NB4 (cell line): ENCODE results near the gene MTR.

ENCODE experiments used
- DNase-seq: peaks from one replicate; pipeline ENCODE4 v3.0.0; 2010; ENCODE audit warnings: low read depth
- H3K4me3 ChIP-seq: one replicate; pipeline ENCODE4 v1.5.1; 2011; ENCODE audit warnings: mild to moderate bottlenecking, low read depth, low read length, moderate library complexity
- MYC ChIP-seq: IDR thresholded peaks from 2 replicates; pipeline ENCODE4 v1.6.1; 2011; ENCODE audit warnings: low read depth, low read length
- POLR2A ChIP-seq: IDR thresholded peaks from 2 replicates; pipeline ENCODE4 v1.6.1; 2011; ENCODE audit warnings: mild to moderate bottlenecking; ENCODE audit not compliant: insufficient read length; ENCODE audit errors: extremely low read depth
- TF ChIP-seq, protein P1 (sequence below): IDR thresholded peaks from 2 replicates; pipeline ENCODE4 v1.6.1; 2011; ENCODE audit warnings: low read depth, low read length
- TF ChIP-seq, protein P2 (sequence below): IDR thresholded peaks from one replicate; pipeline ENCODE4 v1.5.1; 2012; ENCODE audit warnings: low read depth, low read length

Gene MTR

DNA sequence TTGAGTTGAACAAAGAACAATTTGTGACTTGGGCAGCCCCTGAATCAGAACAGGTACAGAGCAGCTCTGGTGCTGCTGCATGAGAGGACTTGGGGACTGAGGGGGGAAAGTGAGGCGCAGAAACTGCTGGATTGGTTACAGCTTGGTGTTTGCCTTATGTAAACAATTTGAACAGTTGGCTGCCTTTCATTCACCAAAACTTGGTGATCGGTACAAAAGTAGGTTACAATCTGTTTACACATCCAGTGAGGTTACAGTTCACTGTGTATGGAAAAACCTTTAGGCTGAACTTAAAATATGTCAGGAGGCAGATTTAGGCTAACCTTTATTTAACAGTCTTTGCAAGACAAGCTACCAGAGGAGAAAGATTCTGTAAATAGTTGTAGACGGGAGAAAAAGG lies 28.6 kb upstream of the MTR start:
- no peak for DNase-seq
- TF ChIP-seq, protein P1, sequence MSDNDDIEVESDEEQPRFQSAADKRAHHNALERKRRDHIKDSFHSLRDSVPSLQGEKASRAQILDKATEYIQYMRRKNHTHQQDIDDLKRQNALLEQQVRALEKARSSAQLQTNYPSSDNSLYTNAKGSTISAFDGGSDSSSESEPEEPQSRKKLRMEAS = no peak
- no peak overlapping the region for H3K4me3 ChIP-seq

DNA sequence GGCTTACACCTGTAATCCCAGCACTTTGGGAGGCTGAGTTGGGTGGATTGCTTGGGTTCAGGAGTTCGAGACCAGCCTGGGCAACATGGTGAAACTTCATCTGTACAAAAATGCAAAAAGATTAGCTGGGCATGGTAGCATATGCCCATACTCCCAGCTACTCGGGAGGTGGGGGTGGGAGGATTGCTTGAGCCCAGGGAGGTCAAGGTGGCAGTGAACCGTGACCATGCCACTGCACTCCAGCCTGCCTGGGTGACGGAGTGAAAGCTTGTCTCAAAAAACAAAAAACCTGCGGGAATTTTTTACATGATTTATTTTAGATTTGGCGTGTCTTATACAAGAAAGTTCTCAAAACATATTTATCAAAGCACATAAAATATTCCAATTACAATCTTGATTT lies 27.8 kb upstream of the MTR start:
- no peak for DNase-seq
- TF ChIP-seq MYC (no peak), POLR2A (no peak)
- TF ChIP-seq, protein P1 = no peak
- TF ChIP-seq, protein P2, sequence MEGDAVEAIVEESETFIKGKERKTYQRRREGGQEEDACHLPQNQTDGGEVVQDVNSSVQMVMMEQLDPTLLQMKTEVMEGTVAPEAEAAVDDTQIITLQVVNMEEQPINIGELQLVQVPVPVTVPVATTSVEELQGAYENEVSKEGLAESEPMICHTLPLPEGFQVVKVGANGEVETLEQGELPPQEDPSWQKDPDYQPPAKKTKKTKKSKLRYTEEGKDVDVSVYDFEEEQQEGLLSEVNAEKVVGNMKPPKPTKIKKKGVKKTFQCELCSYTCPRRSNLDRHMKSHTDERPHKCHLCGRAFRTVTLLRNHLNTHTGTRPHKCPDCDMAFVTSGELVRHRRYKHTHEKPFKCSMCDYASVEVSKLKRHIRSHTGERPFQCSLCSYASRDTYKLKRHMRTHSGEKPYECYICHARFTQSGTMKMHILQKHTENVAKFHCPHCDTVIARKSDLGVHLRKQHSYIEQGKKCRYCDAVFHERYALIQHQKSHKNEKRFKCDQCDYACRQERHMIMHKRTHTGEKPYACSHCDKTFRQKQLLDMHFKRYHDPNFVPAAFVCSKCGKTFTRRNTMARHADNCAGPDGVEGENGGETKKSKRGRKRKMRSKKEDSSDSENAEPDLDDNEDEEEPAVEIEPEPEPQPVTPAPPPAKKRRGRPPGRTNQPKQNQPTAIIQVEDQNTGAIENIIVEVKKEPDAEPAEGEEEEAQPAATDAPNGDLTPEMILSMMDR = no peak
- H3K4me3 ChIP-seq = no peak overlapping the region

DNA sequence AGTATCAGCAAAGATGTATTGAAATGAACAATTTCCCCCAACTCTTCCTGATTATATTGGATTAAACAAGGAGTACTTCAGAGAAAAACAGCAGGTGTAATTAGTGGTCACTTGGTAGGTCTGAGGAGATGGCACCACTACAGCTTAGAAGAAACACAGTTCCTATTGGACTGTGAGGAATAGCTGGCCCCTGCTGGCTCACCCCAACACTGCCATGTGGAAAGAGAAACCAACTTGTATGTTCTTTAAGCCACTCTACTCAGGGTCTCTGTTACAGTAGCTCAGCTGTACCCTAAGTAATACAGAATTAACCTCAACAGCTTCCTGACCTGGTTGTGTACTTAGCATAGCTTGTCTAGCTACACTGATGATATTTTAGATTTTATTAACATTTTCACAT lies 26.5 kb upstream of the MTR start:
- no peak for DNase-seq
- H3K4me3 ChIP-seq = no peak overlapping the region
- no peak for TF ChIP-seq POLR2A
- TF ChIP-seq, protein P2 = no peak
- TF ChIP-seq, protein P1 = no peak
- no peak for TF ChIP-seq MYC

DNA sequence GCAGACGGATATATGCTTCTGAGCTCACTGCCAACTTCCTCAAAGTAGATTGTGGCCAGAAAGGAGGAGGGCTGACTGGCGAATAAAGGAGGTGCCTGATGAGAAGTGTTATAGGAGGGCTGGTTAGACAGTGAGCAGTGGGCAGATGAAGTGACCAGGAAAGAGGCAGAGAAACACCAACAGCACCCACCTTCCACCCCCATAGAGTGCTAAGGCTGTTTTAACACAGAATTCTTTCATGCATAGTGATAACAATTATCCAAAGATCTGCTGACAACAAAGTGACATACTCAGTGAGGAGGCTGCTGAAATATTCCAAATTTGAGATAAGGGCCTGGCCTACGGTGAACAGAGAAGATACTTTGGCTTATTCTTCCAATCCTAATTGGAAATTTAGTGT lies 21.2 kb upstream of the MTR start:
- H3K4me3 ChIP-seq = no peak overlapping the region
- peak; percentile 42 for DNase-seq
- TF ChIP-seq MYC = no peak
- TF ChIP-seq POLR2A = no peak
- TF ChIP-seq, protein P1 = no peak
- TF ChIP-seq, protein P2 = no peak

DNA sequence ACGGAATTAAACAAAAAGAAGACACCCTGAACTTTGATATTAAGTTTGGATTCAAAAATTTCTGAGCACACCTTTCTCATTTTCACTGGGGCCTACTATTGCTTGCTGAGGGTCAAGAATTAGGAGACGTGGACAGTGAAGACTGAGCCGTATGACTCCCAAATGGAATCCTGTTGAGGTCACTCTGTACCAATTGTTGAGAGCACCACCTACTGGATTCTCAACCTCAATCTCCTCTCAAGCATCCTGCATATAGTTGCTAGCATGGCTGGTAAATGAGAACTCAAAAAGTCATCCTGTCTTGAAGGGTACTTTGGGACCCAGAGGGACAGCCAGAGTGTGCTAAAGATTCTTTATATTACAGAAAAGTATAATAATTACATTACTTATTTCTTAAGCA lies 20.2 kb upstream of the MTR start:
- TF ChIP-seq, protein P2 = peak; percentile 33
- no peak for TF ChIP-seq POLR2A
- DNase-seq = no peak
- no peak overlapping the region for H3K4me3 ChIP-seq

DNA sequence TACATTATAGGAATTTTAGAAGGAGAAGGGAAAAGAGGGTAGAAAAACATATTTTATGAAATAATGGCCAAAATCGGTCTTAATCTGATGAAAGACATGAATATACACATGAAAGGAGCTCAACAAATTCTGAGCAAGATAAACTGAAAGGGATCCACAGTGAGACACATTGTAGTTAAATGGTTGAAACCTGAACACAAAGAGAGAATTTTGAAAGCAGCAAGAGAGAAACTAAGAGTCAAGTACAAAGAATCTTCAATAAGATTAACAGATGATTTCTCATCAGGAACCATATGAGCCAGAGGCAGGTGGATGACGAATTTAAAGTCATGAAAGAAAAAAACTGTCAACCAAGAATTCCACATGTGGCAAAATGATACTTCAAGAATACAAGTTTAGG lies 15.8 kb upstream of the MTR start:
- no peak for TF ChIP-seq POLR2A
- TF ChIP-seq, protein P1 = no peak
- TF ChIP-seq MYC = no peak
- TF ChIP-seq, protein P2 = no peak
- H3K4me3 ChIP-seq = no peak overlapping the region

More for the DNA sequence above, 15.8 kb upstream of the MTR start:
- no peak for DNase-seq
